Peyer's patch (tissue), 4 donors: ENCODE results near the gene MYZAP. TPM values are rescaled to one million over a fixed set of nuclear protein-coding genes. Genes with fewer than 3 reads are reported as not detected.

Source experiments
- DNase-seq, 3 donors: peaks; one replicate each; pipeline ENCODE4 v3.0.0-alpha.2; 2017 to 2019
- H3K27ac ChIP-seq, 4 donors: fragments of 200-600 bp; sonication (generic); one replicate each; pipeline ENCODE4 v1.5.1; 2016 to 2019
- H3K27me3 ChIP-seq, 2 donors: fragments of 200-600 bp; sonication (generic); one replicate each; pipeline ENCODE4 v1.5.1; 2019
- H3K36me3 ChIP-seq, 3 donors: fragments of 200-600 bp; sonication (generic); one replicate each; pipeline ENCODE4 v1.5.1; 2016 to 2019
- H3K4me1 ChIP-seq, 4 donors: fragments of 200-600 bp; sonication (generic); one replicate each; pipeline ENCODE4 v1.5.1; 2016 to 2019
- H3K4me3 ChIP-seq, 4 donors: fragments of 200-600 bp; sonication (generic); 1 replicate in 3 of 4; 2 replicates in 1 of 4; pipeline ENCODE4 v1.5.1; 2016 to 2019; ENCODE audit warnings: mild to moderate bottlenecking in 1 of 4
- H3K9me3 ChIP-seq, 4 donors: fragments of 200-600 bp; sonication (generic); one replicate each; pipeline ENCODE4 v1.5.1; 2016 to 2019; ENCODE audit warnings: mild to moderate bottlenecking in 1 of 4
- POLR2A ChIP-seq, 2 donors: fragments of 450-650 bp; IDR thresholded peaks; one replicate each; pipeline ENCODE4 v1.5.1; 2017; ENCODE audit warnings: antibody characterized with exemption in 2 of 2, mild to moderate bottlenecking in 2 of 2, moderate library complexity in 2 of 2
- total RNA-seq, 4 donors: library from RNA; depleted of rRNA; stranded (reverse); fragments of >200 nt; gene quantifications; one replicate each; pipeline ENCODE4 v1.1.0, GENCODE V29; 2016
- TF ChIP-seq, protein P1 (sequence below), 6 experiments: fragments of 450-650 bp in 4 of 6; fragments of 200-600 bp in 2 of 6; sonication (generic) in 1 of 6; IDR thresholded peaks; one replicate each; pipeline ENCODE4 v1.5.1; 2017 to 2019; ENCODE audit warnings: antibody characterized with exemption in 6 of 6, mild to moderate bottlenecking in 3 of 6, moderate library complexity in 1 of 6

Gene MYZAP, protein sequence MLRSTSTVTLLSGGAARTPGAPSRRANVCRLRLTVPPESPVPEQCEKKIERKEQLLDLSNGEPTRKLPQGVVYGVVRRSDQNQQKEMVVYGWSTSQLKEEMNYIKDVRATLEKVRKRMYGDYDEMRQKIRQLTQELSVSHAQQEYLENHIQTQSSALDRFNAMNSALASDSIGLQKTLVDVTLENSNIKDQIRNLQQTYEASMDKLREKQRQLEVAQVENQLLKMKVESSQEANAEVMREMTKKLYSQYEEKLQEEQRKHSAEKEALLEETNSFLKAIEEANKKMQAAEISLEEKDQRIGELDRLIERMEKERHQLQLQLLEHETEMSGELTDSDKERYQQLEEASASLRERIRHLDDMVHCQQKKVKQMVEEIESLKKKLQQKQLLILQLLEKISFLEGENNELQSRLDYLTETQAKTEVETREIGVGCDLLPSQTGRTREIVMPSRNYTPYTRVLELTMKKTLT
- 10 to 100 TPM in 3 of 4 donors, 1 to 10 TPM in 1; 2.5 to 36.3 (median 17.4) TPM for total RNA-seq

DNA sequence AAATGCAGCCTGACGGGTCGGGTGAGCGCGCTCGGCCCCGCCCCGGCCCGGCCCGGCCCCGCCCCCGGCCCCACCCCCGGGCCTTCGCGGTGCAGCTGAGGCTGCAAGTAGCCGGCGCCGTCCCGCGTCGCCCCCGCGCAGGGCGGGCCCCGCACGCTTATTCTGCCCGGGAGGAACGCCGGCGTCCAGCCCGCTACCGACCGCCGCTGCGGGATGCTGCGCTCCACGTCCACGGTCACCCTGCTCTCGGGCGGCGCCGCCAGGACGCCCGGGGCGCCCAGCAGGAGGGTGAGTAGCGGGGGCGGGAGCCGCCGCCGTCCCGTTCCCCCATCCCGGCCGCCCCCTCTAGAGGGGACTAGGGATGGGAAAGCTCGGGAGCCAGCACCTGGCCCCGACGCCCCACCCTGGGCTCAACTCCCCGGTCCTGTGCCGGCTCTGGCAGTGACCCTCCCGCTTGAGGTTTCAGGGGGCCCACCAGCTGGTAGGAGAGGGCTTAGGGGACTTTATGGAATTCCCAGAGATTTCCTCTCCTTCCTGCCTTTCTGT, at the start of gene MYZAP:
Gene MYZAP (plus strand): TSS at position 83 of the 546 bp plus-strand sequence. CDS start 131 bp downstream, at position 214.
- peak; percentile 34 to 63 for TF ChIP-seq POLR2A (IDR thresholded peaks at IDR 0.05)
- TF ChIP-seq, protein P1, sequence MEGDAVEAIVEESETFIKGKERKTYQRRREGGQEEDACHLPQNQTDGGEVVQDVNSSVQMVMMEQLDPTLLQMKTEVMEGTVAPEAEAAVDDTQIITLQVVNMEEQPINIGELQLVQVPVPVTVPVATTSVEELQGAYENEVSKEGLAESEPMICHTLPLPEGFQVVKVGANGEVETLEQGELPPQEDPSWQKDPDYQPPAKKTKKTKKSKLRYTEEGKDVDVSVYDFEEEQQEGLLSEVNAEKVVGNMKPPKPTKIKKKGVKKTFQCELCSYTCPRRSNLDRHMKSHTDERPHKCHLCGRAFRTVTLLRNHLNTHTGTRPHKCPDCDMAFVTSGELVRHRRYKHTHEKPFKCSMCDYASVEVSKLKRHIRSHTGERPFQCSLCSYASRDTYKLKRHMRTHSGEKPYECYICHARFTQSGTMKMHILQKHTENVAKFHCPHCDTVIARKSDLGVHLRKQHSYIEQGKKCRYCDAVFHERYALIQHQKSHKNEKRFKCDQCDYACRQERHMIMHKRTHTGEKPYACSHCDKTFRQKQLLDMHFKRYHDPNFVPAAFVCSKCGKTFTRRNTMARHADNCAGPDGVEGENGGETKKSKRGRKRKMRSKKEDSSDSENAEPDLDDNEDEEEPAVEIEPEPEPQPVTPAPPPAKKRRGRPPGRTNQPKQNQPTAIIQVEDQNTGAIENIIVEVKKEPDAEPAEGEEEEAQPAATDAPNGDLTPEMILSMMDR (IDR thresholded peaks at IDR 0.05), result no peak
- H3K9me3 ChIP-seq, result no peaks in the 10 kb centered on the region
- peak within 1 kb of the TSS; percentile 43 to 83 (median 64) for H3K4me3 ChIP-seq
- no peaks in the 10 kb centered on the region for H3K27me3 ChIP-seq
- DNase-seq, result peak in 2 of 3 donors; percentile 86 to 91
- H3K36me3 ChIP-seq, result no peaks in the 10 kb centered on the region
- H3K27ac ChIP-seq, result peak within 1 kb of the TSS in 3 of 4 donors; percentile 75 to 91 (median 84)
- H3K4me1 ChIP-seq, result peaks cover 0 to 33% (median 0%) of the 10 kb centered on the region in 4 donors

DNA sequence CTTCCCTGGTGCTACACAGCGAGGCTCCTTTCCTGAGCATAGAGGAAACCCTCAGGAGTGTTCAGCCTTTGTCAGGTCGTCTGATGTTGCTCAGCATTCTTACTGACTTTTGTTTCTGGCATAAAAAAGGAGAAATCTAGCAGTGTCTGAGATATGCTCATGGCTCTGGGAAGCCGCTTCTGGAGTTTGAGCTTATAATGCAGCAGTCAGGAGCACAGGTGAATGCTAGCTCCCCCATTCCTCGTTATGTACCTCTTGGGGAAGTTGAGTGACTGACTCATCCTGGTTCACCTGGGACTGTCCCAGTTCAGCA, 49.2 kb upstream of the MYZAP start:
- Histone ChIP-seq H3K4me1 (no peaks in the 10 kb centered on the region), H3K27me3 (no peaks in the 10 kb centered on the region), H3K27ac (no peak overlapping the region), H3K9me3 (no peaks in the 10 kb centered on the region), H3K36me3 (no peaks in the 10 kb centered on the region), H3K4me3 (no peak overlapping the region)
- no peak for DNase-seq
- TF ChIP-seq POLR2A (IDR thresholded peaks at IDR 0.05), result no peak
- TF ChIP-seq, protein P1 (IDR thresholded peaks at IDR 0.05), result no peak

DNA sequence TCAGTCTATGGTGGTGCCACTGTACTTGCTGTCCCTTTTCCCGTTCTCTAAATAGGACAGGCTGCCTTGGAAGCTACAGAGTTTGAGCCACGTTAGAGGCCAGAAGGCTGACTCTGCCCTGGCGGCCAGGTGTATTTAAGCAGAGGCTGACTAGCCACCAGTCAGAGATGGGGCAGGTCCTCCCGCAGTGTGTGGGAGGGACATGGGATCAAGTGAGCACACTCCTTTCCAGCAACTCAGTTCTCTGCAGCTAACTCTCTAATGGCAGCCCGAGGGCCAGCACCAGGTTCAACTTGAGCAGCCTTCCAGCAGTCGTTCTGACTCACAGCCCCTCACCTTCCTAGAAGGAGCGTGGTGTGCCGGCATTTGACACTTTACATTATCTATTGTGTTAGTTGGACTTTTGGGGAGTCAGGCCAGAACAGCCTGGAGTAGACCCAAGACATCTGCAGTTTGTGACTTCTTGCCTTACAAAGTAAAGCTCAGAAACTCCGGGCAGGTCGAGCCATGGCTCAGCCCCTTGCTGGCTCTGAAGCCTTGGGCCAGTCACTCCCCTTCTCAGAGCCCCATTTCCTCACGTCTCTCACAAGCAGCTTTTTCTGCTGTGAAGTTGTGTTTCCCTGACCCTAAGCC, 46.7 kb upstream of the MYZAP start:
- H3K27ac ChIP-seq, result no peak overlapping the region
- H3K36me3 ChIP-seq, result no peaks in the 10 kb centered on the region
- no peaks in the 10 kb centered on the region for H3K4me1 ChIP-seq
- H3K9me3 ChIP-seq, result no peaks in the 10 kb centered on the region
- no peak overlapping the region for H3K4me3 ChIP-seq
- H3K27me3 ChIP-seq, result no peaks in the 10 kb centered on the region
- TF ChIP-seq, protein P1 (IDR thresholded peaks at IDR 0.05), result no peak
- TF ChIP-seq POLR2A (IDR thresholded peaks at IDR 0.05), result no peak
- DNase-seq, result no peak

DNA sequence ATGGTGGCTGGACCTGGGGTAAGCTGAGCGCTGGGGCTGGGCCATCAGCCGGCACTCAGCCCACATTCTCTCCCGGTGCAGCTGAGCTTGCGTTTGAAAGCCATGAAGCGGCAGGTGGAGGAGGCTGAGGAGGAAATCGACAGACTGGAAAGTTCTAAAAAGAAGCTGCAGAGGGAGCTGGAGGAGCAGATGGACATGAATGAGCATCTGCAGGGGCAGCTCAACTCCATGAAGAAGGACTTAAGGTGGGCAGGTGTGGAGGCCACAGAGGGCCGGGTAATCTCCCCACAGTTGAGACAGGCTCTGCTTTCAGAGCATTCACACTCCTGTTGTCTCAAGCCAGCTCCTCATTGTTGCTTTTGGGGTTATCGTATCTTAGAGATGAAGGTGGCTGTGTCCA, 45.7 kb upstream of the MYZAP start:
- H3K4me3 ChIP-seq, result no peak overlapping the region
- no peaks in the 10 kb centered on the region for H3K27me3 ChIP-seq
- no peak for DNase-seq
- no peaks in the 10 kb centered on the region for H3K36me3 ChIP-seq
- no peaks in the 10 kb centered on the region for H3K4me1 ChIP-seq
- TF ChIP-seq POLR2A (IDR thresholded peaks at IDR 0.05), result no peak
- TF ChIP-seq, protein P1 (IDR thresholded peaks at IDR 0.05), result no peak
- no peaks in the 10 kb centered on the region for H3K9me3 ChIP-seq
- H3K27ac ChIP-seq, result no peak overlapping the region

DNA sequence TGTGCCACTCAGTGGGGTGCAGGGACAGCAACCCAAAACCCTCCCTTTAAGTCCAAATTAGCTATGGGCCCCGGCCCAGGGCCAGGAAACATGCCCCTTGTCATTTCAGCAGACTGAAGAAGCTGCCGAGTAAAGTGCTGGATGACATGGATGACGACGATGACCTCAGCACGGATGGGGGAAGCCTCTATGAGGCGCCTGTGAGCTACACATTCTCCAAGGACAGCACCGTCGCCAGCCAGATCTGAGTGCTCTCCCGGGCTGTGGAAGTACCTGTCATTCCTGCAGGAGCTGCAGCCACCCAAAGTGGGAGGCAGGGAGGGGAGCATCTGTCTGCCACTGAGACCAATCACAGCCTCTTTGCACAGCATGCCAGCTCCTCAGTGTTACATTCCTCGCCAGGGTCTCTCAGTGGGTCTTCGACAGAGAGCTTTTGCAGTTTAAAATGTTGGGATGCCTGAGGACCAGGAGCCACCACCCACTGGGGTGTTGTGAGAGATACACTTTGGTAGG, 44.4 kb upstream of the MYZAP start:
- no peak overlapping the region for H3K4me3 ChIP-seq
- no peaks in the 10 kb centered on the region for H3K36me3 ChIP-seq
- DNase-seq, result no peak
- H3K27ac ChIP-seq, result no peak overlapping the region
- no peaks in the 10 kb centered on the region for H3K4me1 ChIP-seq
- no peaks in the 10 kb centered on the region for H3K27me3 ChIP-seq
- TF ChIP-seq POLR2A (IDR thresholded peaks at IDR 0.05), result no peak
- TF ChIP-seq, protein P1 (IDR thresholded peaks at IDR 0.05), result no peak
- no peaks in the 10 kb centered on the region for H3K9me3 ChIP-seq
